B cell (primary cell): ENCODE results near the gene C1QTNF6. TPM values are rescaled to one million over a fixed set of nuclear protein-coding genes. Genes with fewer than 3 reads are reported as not detected.
A peak's percentile ranks its signal among the peaks of the same experiment; 100 is the strongest.

Source experiments
- ATAC-seq: fragments of 200-7000 bp; cut with Tn5 transposase; one replicate; pipeline ENCODE4 v1.10.0; 2021; ENCODE audit warnings: low read depth, mild to moderate bottlenecking, moderate number of reproducible peaks, moderate library complexity
- CTCF ChIA-PET: fragments of 350-600 bp; sonication (Branson Sonifier 250); formaldehyde crosslinking; loops from one replicate; lab custom pipeline; 2021; ENCODE audit warnings: antibody characterized with exemption, inconsistent platforms; lab: Charles Lee
- POLR2A ChIA-PET: fragments of 350-600 bp; sonication (Branson Sonifier 250); formaldehyde crosslinking; loops from one replicate; lab custom pipeline; 2021; ENCODE audit warnings: antibody characterized with exemption; lab: Charles Lee
- DNase-seq: peaks from one replicate; pipeline ENCODE4 v3.0.0; 2013
- H2AFZ ChIP-seq: 2 replicates; pipeline ENCODE4 v1.6.1; 2012; ENCODE audit warnings: mild to moderate bottlenecking, low read depth, low read length; ENCODE audit not compliant: insufficient read depth, poor library complexity, severe bottlenecking
- H3K27ac ChIP-seq, 2 donors: 1 replicate in 1 of 2; 2 replicates in 1 of 2; pipeline ENCODE4 v1.5.1; 2012 to 2013; ENCODE audit warnings: low read length in 2 of 2, mild to moderate bottlenecking in 2 of 2, moderate library complexity in 1 of 2
- H3K27me3 ChIP-seq, 4 experiments: fragments of 200-600 bp in 1 of 4; sonication (generic) in 1 of 4; replicated peaks in 1 of 4; 1 replicate in 2 of 4; 2 replicates in 2 of 4; pipeline versions ENCODE4 v1.6.1 to v1.7.0; 2013 to 2016; ENCODE audit warnings: low read length in 3 of 4, mild to moderate bottlenecking in 2 of 4, mixed read lengths in 1 of 4, moderate library complexity in 1 of 4; ENCODE audit not compliant: insufficient read depth in 4 of 4, control insufficient read depth in 3 of 4; ENCODE audit errors: control extremely low read depth in 1 of 4
- H3K36me3 ChIP-seq, 2 experiments: replicated peaks in 1 of 2; 1 replicate in 1 of 2; 2 replicates in 1 of 2; pipeline versions ENCODE4 v1.6.1 to v1.7.1; 2013; ENCODE audit warnings: low read length in 1 of 2; ENCODE audit not compliant: insufficient read depth in 2 of 2, control insufficient read depth in 1 of 2; ENCODE audit errors: control extremely low read depth in 1 of 2, extremely low read depth in 1 of 2
- H3K4me1 ChIP-seq, 2 donors: fragments of 200-600 bp in 1 of 2; sonication (generic) in 1 of 2; 1 replicate in 1 of 2; 2 replicates in 1 of 2; pipeline versions ENCODE4 v1.5.1 to v1.6.1; 2013 to 2017; ENCODE audit warnings: low read length in 2 of 2; ENCODE audit not compliant: control insufficient read depth in 2 of 2, insufficient read depth in 2 of 2
- H3K4me2 ChIP-seq: replicated peaks from 2 replicates; pipeline ENCODE3; 2012; ENCODE audit warnings: mild to moderate bottlenecking, low read depth, low read length; ENCODE audit not compliant: poor library complexity, severe bottlenecking
- H3K4me3 ChIP-seq, 5 experiments: fragments of 200-600 bp in 1 of 5; sonication (generic) in 1 of 5; 1 replicate in 3 of 5; 2 replicates in 2 of 5; pipeline versions ENCODE4 v1.5.1 to v1.7.0; 2011 to 2016; ENCODE audit warnings: low read length in 4 of 5, mild to moderate bottlenecking in 4 of 5, low read depth in 2 of 5, control low read depth in 1 of 5, moderate library complexity in 1 of 5; ENCODE audit not compliant: insufficient read depth in 1 of 5; ENCODE audit errors: control extremely low read depth in 1 of 5, extremely low read depth in 1 of 5
- H3K79me2 ChIP-seq: fragments of 200-600 bp; sonication (generic); one replicate; pipeline ENCODE4 v1.6.0; 2016; ENCODE audit warnings: low read length; ENCODE audit not compliant: control insufficient read depth, insufficient read depth
- H3K9ac ChIP-seq: fragments of 200-600 bp; sonication (generic); 2 replicates; pipeline ENCODE4 v1.6.1; 2017; ENCODE audit warnings: mild to moderate bottlenecking, low read length, moderate library complexity
- H3K9me3 ChIP-seq, 3 donors: one replicate each; pipeline versions ENCODE4 v1.6.1 to v1.7.1; 2013; ENCODE audit warnings: low read length in 2 of 3; ENCODE audit not compliant: control insufficient read depth in 2 of 3, insufficient read depth in 1 of 3; ENCODE audit errors: control extremely low read depth in 1 of 3
- H4K20me1 ChIP-seq: 2 replicates; pipeline ENCODE4 v1.6.0; 2012; ENCODE audit warnings: mild to moderate bottlenecking, low read length; ENCODE audit not compliant: insufficient read depth, control insufficient read depth, poor library complexity, severe bottlenecking
- H3K27ac Mint-ChIP-seq: one replicate; pipeline ENCODE4 v1.8.0; 2021; ENCODE audit warnings: mixed read lengths
- H3K27me3 Mint-ChIP-seq: one replicate; pipeline ENCODE4 v1.8.0; 2021; ENCODE audit warnings: mixed read lengths
- H3K4me1 Mint-ChIP-seq: one replicate; pipeline ENCODE4 v1.8.0; 2021; ENCODE audit warnings: mixed read lengths
- H3K4me3 Mint-ChIP-seq: one replicate; pipeline ENCODE4 v1.8.0; 2021; ENCODE audit warnings: mixed read lengths
- H3K9me3 Mint-ChIP-seq: one replicate; pipeline ENCODE4 v1.8.0; 2022; ENCODE audit warnings: mixed read lengths; ENCODE audit not compliant: insufficient read depth
- EZH2 ChIP-seq: IDR thresholded peaks from 2 replicates; pipeline ENCODE4 v1.6.1; 2012; ENCODE audit warnings: borderline replicate concordance, low read depth, mild to moderate bottlenecking, moderate library complexity, low read length; ENCODE audit not compliant: insufficient read depth, poor library complexity, severe bottlenecking
- WGBS: methylation state at CpG from one replicate; pipeline ENCODE4 v1.1.5; 2013; ENCODE audit warnings: missing lambda C conversion rate; ENCODE audit not compliant: insufficient coverage; 5-methylcytosine and 5-hydroxymethylcytosine counted together
- intact Hi-C: fragments of 100-400 bp; cut with micrococcal nuclease; formaldehyde crosslinking; loops from one replicate; pipeline ENCODE4 v1.10.0; 2022
- polyA plus RNA-seq: library from polyadenylated mRNA; depleted of rRNA; stranded (reverse); fragments of >200 nt; gene quantifications from 2 replicates; pipeline ENCODE4 v1.2.3, GENCODE V29; 2012
- total RNA-seq, 2 donors: library from RNA; stranded (reverse); fragments of 120-200 nt in 1 of 2; gene quantifications; 1 replicate in 1 of 2; 2 replicates in 1 of 2; pipeline versions ENCODE4 v1.2.3 to v1.2.4, GENCODE V29; 2013 to 2022
- TF ChIP-seq, protein P1 (sequence below): fragments of 200-600 bp; IDR thresholded peaks from one replicate; pipeline ENCODE4 v1.8.0; 2022; ENCODE audit warnings: antibody characterized with exemption, mild to moderate bottlenecking

The C1QTNF6 gene
- total and polyA plus RNA-seq, 2 donors (not counting 1 experiment from before 2014, with no cell fraction given), result 18.5 to 33.9 TPM

DNA sequence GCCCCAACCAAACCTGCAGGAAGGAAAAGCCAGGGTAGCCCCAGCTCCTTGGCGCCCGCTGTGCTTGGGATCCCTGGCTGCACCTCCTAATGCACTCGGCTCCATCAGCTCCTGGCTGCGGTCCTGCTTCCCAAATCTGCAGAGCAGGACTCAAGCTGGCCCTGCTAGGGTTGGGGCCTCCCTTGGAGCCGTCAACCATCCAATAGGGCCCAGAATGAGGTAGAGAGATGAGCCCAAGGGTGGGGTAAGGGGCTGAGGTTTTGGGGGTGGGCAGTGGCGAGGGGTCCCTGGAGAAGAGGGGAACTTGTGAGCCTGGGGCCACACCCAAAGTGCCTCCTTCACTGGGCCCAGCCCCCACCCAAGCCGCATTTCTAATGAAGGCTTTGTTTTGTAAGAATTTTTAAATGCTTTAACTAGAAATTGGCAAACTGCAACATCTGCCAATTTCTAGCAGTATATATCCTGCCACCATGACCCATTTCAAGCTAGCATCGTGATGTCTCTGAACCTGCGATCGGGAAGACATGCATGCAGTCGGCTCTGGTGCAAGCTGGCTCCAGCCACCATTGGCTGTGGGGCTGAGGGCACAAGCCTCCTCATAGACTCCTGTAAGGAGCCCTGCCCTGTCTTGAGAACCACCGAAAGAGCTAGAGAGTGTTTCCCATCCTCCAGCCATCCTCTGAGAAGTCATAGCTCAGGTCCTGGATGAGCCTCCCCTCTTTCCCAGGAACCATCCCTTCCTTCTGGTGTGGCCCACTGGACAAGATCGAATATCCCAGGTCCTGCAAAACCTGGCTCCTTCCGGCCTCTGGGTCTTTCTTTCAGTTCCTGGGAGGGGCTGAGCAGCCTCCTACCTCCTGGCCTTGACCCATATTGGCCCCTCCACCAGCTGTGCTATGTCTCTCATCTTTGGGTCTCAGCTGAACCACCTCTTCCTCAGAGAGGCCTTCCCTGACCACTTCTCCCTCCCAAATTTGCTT is 15.5 kb downstream of the C1QTNF6 start:
- H3K27me3 Mint-ChIP-seq, result peaks cover 27% of the 10 kb centered on the region
- no peaks in the 10 kb centered on the region for H3K9me3 Mint-ChIP-seq
- no peaks in the 10 kb centered on the region for H4K20me1 ChIP-seq
- peaks cover 18% of the 10 kb centered on the region for H3K4me1 Mint-ChIP-seq
- H3K9ac ChIP-seq, result no peak overlapping the region
- H2AFZ ChIP-seq, result no peak overlapping the region
- H3K4me3 Mint-ChIP-seq, result no peak overlapping the region
- H3K27me3 ChIP-seq, result peaks cover 0 to 13% (median 0%) of the 10 kb centered on the region in 4 experiments
- no peak overlapping the region for H3K27ac ChIP-seq
- H3K79me2 ChIP-seq, result no peaks in the 10 kb centered on the region
- H3K27ac Mint-ChIP-seq, result peak overlapping the region; percentile 34
- no peak for TF ChIP-seq EZH2
- TF ChIP-seq, protein P1, sequence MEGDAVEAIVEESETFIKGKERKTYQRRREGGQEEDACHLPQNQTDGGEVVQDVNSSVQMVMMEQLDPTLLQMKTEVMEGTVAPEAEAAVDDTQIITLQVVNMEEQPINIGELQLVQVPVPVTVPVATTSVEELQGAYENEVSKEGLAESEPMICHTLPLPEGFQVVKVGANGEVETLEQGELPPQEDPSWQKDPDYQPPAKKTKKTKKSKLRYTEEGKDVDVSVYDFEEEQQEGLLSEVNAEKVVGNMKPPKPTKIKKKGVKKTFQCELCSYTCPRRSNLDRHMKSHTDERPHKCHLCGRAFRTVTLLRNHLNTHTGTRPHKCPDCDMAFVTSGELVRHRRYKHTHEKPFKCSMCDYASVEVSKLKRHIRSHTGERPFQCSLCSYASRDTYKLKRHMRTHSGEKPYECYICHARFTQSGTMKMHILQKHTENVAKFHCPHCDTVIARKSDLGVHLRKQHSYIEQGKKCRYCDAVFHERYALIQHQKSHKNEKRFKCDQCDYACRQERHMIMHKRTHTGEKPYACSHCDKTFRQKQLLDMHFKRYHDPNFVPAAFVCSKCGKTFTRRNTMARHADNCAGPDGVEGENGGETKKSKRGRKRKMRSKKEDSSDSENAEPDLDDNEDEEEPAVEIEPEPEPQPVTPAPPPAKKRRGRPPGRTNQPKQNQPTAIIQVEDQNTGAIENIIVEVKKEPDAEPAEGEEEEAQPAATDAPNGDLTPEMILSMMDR, result no peak
- DNase-seq (no peak), ATAC-seq (no peak)
- no peaks in the 10 kb centered on the region for H3K36me3 ChIP-seq
- WGBS, result 94% methylated on average over 11 of the region's 14 CpGs
- H3K9me3 ChIP-seq, result peaks cover 0 to 5% (median 0%) of the 10 kb centered on the region in 3 donors
- POLR2A ChIA-PET, result interaction anchor here (0.6 to 0.7 kb wide), 2 partner anchors 50 to 399 kb away, joined by 3 to 7 read pairs; no protein-coding TSS in a partner anchor
- no peak overlapping the region for H3K4me2 ChIP-seq
- intact Hi-C loops, result no loop called here
- H3K4me1 ChIP-seq, result peaks cover 11 to 17% of the 10 kb centered on the region in 2 donors
- CTCF ChIA-PET, result interaction anchor here (0.8 to 1.8 kb wide), 5 partner anchors 10 to 88 kb away, joined by 3 to 7 read pairs (median 4); no protein-coding TSS in a partner anchor
- no peak overlapping the region for H3K4me3 ChIP-seq
